Left cardiac atrium (tissue), 4 donors: ENCODE measurements around the gene NAIF1. TPM values are rescaled to one million over a fixed set of nuclear protein-coding genes. Genes with fewer than 3 reads are reported as not detected.
"Not testable (repeated sequence)": the region's sequence is repeated elsewhere in the genome, so short reads cannot be mapped to it uniquely, and the experiment has no call there.

Experiments used
- ATAC-seq, 2 donors: fragments of 200-7000 bp; cut with Tn5 transposase; one replicate each; pipeline ENCODE4 v1.9.1; 2020; ENCODE audit warnings: mild to moderate bottlenecking in 2 of 2, moderate library complexity in 2 of 2
- DNase-seq: peaks from one replicate; pipeline ENCODE4 v3.0.0-alpha.2; 2020
- intact Hi-C, 2 donors: fragments of 100-400 bp; cut with DNase I; formaldehyde crosslinking; loops; one replicate each; pipeline versions ENCODE4 v1.14.1 to v1.15.1; 2022 to 2023
- total RNA-seq, 2 donors: library from RNA; stranded (reverse); fragmentation: NEBNext Ultra II Directional; extraction: Animal tissue kit (Norgen Biotek cat#: 25700); gene quantifications; one replicate each; pipeline ENCODE4 v1.2.1, GENCODE V29; 2021
- donor health status: DM: no; HTN: yes; CAD: no.
- donor health status: DM: no; HTN: yes; CAD: no; lungs with severe emphysema.
- donor health status: DM: yes; HTN: yes; CAD: no.
- donor health status: Dilated cardiomyopathy.

NAIF1 gene
- total RNA-seq, 2 donors from 2014 or later: 5.8 to 6.1 TPM

- ATAC-seq, DNase-seq, intact Hi-C loops: not testable (repeated sequence)
Measured at GRCh38 chr9:128045409-128045808, 21.7 kb downstream of the NAIF1 start.

DNA sequence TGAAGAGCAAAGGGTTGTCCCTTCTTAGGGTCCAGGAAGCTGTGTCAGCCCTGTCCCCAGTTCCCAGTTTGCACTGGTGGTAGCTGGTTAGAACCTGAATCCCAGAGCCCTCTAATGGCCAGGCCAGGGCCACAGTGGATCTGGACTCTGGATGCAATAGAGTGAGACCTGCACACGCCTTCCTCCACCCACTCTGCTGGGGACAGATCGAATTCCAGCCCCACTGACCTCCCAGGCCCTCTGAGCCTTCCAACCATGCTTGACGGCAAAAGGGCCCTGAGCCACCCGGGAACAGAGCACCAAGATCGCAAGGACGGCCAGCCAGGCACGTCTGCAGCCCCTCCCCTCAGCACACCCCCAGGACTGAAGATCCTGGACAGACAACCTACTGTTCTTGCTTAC is 23.7 kb downstream of the NAIF1 start:
- intact Hi-C loops: no loop called here
- DNase-seq (no peak), ATAC-seq (no peak)

DNA sequence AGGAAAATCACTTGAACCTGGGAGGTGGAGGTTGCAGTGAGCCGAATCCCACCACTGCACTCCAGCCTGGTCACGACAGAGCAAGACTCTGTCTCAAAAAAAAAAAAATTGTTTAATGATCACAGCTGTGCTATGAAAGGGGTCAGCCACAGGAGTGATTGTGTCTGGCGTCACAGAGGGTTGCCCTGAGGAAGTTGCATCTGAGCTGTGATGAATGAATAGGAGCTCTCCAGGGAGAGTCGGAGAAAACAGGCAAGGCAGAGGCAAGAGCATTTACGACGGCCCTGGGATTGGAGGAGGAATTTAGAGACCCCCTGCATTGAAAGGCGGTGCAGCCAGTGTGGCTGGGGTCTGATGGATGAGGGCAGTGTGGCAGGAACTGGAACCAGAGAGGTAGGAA is 25.1 kb downstream of the NAIF1 start:
- no peak for ATAC-seq
- intact Hi-C loops: no loop called here
- no peak for DNase-seq

GRCh38 chr9:128040783-128041182 is 26.3 kb downstream of the NAIF1 start:
- ATAC-seq, intact Hi-C loops, DNase-seq: not testable (repeated sequence)

DNA sequence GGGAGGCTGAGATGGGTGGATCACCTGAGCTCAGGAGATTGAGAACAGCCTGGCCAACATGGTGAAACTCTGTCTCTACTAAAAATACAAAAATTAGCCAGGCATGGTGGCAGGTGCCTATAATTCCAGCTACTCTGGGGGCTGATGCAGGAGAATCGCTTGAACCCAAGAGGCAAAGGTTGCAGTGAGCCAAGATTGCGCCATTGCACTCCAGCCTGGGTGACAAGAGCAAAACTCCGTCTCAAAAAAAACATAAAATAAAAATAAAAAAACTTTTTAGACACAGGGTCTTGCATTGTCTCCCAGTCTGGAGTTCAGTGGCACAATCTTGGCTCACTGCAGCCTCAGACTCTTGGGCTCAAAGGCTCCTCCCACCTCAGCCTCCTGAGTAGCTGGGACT is 30.6 kb downstream of the NAIF1 start:
- intact Hi-C loops, DNase-seq, ATAC-seq: not testable (repeated sequence)

GRCh38 chr9:128034821-128035652 is 32.1 kb downstream of the NAIF1 start:
- peak; percentile 94 to 98 for ATAC-seq
- intact Hi-C loops: loop anchor here in 1 of 2 donors (1.0 kb wide), 1 partner anchor 92 kb away; no protein-coding TSS in a partner anchor
- DNase-seq: peak; percentile 73

GRCh38 chr9:128033609-128034008 is 33.5 kb downstream of the NAIF1 start:
- DNase-seq (no peak), ATAC-seq (no peak)
- intact Hi-C loops: loop anchor here in 1 of 2 donors (2.0 kb wide), 1 partner anchor 89 kb away; no protein-coding TSS in a partner anchor

DNA sequence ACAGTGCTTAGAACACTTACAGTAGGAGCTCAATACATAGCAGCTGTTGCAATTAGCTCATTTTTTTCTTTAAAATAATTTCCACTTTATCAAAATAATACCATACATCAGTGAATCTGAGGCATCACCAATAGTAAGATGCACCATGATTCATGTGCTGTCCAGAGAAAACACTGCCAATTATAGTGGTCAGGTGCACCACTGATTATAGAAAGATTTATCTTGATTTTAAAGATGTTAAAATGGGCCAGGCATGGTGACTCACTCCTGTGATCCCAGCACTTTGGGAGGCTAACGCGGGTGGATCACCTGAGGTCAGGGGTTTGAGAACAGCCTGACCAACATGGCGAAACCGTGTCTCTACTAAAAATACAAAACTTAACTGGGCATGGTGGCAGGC is 39.4 kb downstream of the NAIF1 start:
- intact Hi-C loops: no loop called here
- DNase-seq: no peak
- ATAC-seq: no peak

- DNase-seq (no peak), ATAC-seq (no peak)
- intact Hi-C loops: no loop called here
Measured at GRCh38 chr9:128026773-128027541, 40.2 kb downstream of the NAIF1 start.

- ATAC-seq (peak; percentile 57 to 82), DNase-seq (no peak)
- intact Hi-C loops: no loop called here
Measured at GRCh38 chr9:128026255-128026772, 40.8 kb downstream of the NAIF1 start.

DNA sequence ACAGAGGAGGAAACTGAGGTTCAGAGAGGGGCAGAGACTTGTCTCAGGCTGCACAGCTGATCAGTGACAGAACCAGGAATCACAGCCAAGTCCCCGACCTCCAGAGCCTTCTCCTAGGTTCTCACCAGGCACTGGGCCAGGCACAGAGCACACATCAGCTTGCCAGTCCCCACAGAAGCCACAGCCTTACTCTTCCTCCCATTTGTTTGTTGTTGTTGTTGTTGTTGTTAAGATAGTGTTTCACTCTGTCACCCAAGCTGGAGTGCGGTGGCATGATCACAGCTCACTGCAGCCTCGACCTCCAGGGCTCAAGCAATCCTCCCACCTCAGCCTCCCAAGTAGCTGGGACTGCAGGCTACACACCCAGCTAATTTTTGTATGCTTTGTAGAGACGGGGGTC is 41.4 kb downstream of the NAIF1 start:
- intact Hi-C loops: no loop called here
- DNase-seq (no peak), ATAC-seq (no peak)

- intact Hi-C loops: no loop called here
- DNase-seq (no peak), ATAC-seq (no peak)
Measured at GRCh38 chr9:128024761-128025308, 42.3 kb downstream of the NAIF1 start.

GRCh38 chr9:128023671-128024070 is 43.4 kb downstream of the NAIF1 start:
- intact Hi-C loops, DNase-seq, ATAC-seq: not testable (repeated sequence)

DNA sequence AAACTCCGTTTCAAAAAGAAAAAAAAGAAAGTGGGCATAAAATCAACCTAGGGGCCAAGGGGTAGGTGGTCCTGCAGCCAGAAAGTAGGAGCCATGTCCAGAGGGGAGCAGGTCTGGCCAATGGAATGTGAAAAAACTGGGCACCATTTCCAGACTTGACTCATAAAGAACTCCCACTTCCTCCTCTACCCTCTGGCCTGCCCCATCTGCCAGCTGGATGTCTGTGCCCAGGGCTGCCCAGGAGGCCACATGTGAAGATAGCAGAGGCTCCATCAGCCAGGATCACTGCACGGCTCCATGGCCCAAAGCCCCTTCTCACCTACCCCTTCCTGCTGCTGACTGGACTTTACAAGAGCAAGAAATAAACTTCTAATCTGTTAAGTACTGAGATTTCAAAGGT is 44.2 kb downstream of the NAIF1 start:
- intact Hi-C loops: no loop called here
- ATAC-seq: peak in 1 of 2 donors; percentile 72
- DNase-seq: no peak

- intact Hi-C loops: no loop called here
Measured at GRCh38 chr9:128021098-128021497, 46.0 kb downstream of the NAIF1 start.

DNA sequence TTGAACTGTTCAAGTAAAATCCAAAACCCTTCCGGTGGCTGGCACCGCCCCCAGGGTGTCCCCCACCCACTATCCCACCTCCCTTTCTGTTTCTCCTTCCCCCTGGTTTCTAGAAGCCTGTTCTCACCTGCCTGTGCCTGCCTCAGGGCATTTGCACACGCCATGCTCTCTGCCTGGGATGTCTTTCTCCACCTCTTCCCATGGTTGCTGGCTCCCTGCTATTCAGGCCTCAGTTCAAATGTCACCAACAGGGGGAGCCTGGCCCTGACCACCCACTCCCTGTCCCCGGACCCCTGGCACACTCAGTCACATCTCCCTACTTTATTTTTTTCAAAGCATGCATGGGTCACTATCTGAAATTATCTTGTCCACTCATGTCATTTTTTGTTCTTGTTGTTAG is 46.4 kb downstream of the NAIF1 start:
- ATAC-seq: no peak
- no peak for DNase-seq
- intact Hi-C loops: no loop called here

More at GRCh38 chr9:128021098-128021497, 46.0 kb downstream of the NAIF1 start:
- ATAC-seq: no peak
- DNase-seq: no peak

DNA sequence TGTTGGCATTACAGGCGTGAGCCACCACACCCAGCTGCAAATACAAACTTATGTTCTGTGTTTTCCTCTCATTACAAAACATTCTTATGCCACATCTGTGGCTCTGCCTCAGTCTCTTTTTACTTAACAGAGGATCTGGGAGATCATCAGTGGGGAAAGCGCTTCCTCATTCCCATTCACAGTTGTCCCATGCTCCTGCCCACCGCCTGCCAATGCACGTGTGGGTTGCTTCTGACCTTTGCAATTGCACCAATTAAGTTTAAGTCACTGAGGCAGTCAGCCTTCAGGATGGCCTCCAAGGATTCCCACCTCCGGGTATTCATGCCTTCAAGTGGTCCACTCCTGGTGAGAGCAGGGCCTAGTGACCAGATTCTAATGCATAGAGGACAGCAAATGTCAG is 51.4 kb downstream of the NAIF1 start:
- intact Hi-C loops: no loop called here
- ATAC-seq (no peak), DNase-seq (no peak)
